GM19035 (cell line): ENCODE results near the gene ANKRD13B.
"Not testable (repeated sequence)": the region's sequence is repeated elsewhere in the genome, so short reads cannot be mapped to it uniquely, and the experiment has no call there.

Source experiments
- ATAC-seq: cut with Tn5 transposase; IDR thresholded peaks from one replicate; pipeline ENCODE4 v1.9.1; 2021; ENCODE audit not compliant: unreplicated experiment

ANKRD13B gene

DNA sequence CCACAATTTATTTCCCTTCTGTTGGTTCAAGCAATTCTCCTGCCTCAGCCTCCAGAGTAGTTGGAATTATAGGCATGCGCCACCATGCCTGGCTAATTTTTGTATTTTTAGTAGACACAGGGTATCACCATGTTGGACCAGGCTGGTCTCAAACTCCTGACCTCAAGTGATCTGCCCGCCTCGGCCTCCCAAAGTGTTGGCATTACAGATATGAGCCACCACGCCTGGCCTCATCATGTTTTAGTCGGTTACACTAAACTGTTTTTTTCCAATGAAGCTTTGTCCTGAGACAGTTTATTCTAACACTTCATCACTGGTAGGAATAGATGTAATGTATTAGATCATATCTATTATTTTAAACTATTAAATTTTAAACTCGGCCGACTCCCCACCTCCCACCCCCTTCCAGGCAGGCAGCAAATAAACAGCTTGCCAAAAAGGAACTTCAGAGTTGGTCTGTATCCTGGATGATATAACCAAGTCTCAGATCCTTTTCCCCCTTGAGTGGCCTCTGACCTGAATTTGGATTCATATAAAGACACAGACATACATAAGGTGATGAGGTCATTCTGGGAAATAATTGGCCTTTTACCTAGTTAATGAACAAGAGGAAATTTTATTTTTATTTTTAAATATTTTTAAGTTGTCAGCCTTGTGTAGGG lies 48.2 kb downstream of the ANKRD13B start:
- ATAC-seq = no peak

DNA sequence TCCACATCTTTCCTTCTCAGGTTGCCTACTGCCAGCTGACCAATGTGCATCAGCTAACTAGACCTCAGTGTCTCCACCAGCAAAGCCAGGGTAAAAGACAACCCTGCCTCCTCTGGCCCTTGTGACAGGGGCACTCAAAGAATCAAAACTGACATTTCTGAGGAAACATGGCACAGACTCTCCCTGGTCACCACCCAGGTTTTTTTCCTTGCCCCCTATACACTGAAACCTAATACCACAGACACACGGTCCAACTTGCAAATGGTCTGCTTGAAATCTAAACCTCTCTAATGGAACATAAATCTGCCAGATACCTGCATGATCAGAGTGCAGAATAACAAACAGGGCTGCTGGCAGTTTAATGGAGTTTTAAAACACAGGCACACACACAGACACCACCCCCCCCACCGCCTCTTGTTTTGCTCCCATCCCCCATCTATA lies 49.3 kb downstream of the ANKRD13B start:
- ATAC-seq = no peak

DNA sequence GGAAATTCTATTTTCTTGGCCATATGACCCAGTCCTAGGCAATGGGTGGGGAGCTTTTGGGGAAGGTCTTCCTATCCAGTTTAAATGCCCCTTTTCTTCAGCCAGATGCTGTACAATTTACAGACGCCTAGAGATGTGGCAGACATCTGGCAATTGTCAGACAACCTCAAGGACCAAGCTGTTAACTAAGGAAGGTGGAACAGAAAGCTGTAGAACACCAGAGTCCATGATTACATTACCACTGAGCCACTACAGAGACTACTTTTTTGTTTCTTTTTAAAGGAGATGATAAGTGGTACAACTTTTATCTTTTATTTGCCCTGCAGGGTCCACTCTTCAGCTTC lies 50.9 kb downstream of the ANKRD13B start:
- ATAC-seq = no peak

DNA sequence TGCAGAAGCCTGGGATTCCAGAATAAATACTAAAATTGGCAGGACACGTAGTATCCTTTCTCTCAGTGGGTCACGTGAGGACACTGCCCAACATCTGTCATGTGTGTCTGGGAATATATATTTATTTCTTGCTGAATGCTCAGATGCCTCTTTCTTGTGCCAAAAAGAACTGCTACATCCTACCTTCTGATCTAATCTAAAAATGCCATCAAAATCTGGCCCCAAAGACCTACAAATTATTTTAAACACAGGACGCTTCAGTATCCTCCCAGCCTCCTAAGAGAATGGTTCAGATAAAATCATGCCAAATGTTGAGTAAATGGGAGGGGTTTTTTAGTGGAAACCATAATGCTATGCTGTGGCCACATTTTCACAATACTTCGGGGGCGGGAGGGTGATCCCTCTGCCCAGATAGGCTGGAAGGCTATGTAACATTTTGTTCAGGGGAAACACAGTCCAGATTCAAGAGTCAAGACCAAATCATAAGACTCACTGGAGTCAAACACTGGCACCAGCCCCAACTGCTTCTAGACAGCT lies 52.7 kb downstream of the ANKRD13B start:
- ATAC-seq = no peak

DNA sequence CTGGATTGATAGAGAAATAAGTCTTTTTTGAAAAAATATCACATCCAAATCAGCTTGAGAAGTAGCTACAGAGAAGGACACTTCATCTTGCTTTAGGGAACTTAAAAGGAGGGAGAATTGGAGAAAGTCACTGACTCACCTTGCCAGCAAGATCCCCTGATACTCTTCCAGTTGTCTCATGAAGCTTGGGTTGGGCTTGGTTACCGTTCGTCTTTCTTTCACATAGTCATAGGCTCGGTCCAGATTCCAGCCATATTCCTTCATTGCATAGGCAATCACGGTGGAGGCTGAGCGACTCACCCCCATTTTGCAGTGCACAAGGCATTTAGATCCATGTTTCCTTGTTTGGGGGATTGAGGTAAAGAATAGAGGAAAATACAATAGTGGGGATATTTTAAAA lies 55.1 kb downstream of the ANKRD13B start:
- no peak for ATAC-seq

DNA sequence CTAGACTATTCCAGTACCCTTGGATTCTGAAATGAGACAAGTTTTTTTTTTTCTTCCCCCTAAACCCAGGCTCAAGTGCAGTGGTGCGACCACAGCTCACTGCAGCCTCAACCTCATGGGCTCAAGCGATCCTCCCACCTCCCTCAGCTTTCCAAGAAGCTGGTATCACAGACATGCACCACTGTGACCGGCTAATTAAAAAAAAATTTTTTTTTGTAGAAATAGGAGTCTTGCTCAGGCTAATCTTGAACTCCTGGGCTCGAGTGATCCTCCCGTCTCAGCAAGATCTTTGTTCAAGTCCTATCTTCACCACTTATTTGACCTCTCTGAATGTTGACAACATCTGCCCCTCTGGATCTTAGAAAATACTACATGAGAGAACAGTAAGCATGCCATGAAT lies 56.4 kb downstream of the ANKRD13B start:
- no peak for ATAC-seq

DNA sequence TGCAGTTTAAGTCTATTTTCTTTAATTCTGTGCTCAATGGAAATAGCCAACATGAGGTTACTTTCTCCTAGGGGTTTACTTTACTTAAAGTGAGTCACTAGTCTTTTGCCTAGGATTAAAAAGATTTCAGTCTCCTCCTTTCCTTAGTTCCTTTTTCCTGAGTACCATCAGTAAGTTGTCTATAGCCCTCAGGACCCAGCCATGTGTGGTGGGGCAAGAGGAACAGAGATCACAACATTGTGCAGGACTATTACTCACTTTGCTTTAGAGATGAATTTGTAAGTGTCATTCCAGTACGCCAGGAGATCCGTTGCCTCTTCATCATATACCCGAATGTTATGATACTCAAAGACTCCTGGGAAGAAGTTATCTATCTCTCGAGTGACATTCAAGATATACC lies 57.5 kb downstream of the ANKRD13B start:
- ATAC-seq = no peak

DNA sequence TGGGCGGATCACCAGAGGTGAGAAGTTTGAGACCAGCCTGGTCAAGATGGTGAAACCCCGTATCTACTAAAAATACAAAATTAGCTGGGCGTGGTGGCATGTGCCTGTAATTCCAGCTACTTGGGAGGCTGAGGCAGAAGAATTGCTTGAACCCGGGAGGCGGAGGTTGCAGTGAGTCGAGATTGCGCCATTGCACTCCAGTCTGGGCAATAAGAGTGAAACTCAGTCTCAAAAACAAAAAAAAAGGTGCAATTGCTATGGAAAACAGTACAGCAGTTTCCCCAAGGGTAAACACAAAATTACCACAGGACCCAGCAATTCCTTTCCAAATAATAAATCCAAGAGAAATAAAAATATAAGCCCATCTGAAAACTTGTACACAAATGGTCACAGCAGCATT lies 59.0 kb downstream of the ANKRD13B start:
- not testable (repeated sequence) for ATAC-seq

DNA sequence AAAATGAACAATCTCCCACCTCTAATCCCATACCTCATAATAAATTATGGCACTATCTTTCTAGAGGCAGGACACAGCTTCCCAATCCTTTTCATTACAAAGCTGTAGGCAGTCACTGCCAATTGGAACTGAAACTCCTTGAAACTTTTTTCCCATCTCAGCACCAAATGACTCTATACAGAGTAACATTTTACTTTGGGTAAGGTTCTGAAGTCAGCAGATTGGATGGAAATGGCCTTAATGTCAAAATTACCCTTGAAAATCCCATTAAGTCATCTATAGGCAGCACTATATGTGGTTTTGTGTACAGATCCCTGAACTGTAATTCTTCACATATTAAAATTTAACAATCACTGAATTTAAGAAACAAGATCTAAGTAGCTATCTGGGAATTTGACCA lies 60.0 kb downstream of the ANKRD13B start:
- ATAC-seq = no peak

DNA sequence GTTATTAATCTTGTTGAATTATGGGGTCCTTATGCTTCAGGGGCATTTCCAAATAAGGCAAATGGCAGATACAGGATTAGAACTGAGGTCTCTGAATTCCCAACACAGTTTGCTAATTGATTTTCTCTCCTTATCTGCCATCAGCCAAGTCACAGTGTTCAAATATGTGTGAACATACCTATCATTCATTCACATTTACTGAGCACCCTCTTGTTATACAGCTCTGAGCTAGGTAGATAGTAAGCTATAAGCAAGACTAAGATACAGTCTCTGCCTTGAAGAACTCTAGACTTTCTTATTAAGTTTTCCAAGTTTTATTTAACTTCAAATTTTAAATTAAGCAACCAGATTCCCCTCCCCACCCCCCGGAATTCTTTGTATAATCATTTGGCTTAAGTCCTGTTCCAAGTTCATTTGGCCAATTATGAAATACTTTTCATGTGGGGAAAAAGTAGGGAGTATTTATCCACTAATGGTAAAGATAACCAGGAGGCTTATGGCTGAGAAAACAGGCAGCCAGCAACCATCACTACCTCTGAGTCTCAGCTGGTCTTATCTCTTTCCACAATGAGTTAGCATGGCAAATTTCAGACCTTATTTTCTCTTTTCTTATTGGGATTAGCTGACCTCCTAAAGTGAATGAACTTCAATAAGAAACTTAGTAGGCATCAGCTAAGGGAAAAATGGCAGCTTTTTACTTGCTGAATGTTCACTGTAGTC lies 61.2 kb downstream of the ANKRD13B start:
- no peak for ATAC-seq

DNA sequence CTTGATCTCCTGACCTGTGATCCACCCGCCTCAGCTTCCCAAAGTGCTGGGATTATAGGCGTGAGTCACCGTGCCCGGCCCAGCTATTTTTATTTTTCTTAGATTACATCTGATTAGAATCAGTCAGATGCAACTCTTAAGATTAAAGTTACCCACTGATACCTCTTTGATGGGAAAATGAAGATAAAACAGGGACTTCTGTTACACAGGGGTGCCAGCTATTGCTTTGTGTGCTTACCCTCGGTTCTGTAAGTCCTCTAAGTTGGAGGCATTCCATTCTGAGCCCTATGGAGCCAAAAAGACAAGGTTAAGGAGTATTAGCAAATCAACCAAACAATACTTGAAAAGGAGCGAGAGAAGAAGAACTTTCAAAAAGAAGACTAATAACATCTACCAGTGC lies 62.4 kb downstream of the ANKRD13B start:
- ATAC-seq = no peak

DNA sequence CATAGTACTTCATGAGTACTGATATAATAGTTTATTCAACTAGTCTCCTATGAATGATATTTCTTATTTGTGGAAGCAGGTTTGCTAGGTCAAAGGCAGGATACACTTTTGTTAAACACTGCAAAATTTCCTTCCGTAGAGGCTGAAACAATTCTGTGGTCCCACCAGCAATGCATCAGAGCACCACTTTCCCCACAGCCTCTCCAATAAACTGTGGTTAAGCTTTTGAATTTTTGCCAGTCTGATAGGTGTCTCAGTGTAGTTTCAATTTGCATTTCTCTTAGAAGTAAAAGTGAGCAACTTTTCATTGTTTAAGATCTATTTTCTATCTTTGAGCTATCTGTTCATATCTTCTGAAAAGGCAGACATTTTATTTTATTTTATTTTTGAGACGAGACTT lies 66.2 kb downstream of the ANKRD13B start:
- ATAC-seq = no peak

DNA sequence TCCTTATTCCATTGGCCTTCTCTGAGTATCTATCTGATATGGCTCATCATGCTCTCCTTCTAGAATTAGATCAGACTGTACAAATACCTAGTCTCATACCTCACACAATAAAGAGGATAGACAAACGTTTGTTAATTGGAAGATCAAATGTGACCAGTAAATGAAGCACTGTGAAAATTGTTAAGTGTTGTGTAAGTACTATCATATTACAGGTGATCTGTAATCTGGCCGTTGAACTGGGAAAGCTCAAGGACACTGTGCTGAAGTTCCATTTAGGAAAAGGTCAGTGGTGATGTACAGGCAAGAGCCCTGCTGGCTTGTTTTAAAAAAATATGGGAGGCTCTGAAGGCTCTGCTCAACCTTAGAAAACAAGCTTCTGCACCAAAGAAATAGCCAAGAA lies 68.3 kb downstream of the ANKRD13B start:
- ATAC-seq = no peak

DNA sequence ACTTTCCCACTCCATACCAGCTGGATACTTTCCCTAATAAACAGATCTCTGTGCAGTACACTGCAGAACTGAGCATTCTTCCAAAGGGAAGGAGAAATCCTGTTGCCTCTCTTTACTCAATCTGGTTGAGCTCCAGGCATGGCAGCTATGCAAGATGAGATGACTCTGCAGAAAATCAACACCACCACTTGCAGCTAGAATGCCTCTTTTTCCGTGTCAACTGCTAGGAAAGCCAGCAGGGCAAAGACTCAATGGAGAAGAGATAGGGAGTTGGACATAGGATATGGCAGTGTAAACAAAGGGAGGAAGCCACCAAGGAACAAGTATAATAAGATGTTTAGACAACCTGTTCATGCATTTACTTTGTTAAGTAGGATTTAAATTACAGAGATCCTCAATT lies 70.2 kb downstream of the ANKRD13B start:
- no peak for ATAC-seq
